IMR-90 (cell line): Measurements from ENCODE around the gene VPS4B.

Experiments used
- CEBPB ChIP-seq: IDR thresholded peaks from 2 replicates; pipeline ENCODE4 v1.6.1; 2012; ENCODE audit warnings: low read depth, low read length, improper control_type of control experiment
- CHD1 ChIP-seq: IDR thresholded peaks from 2 replicates; pipeline ENCODE4 v1.6.1; 2012; ENCODE audit warnings: low read depth, low read length, improper control_type of control experiment
- CTCF ChIP-seq: conservative IDR thresholded peaks from 2 replicates; pipeline ENCODE4 v1.5.1; 2012; ENCODE audit warnings: mild to moderate bottlenecking, low read depth, low read length, improper control_type of control experiment
- ELK1 ChIP-seq: fragments of 150-350 bp; IDR thresholded peaks from 2 replicates; pipeline ENCODE4 v1.6.1; 2016; ENCODE audit warnings: low read depth, mild to moderate bottlenecking, low read length, moderate library complexity, borderline replicate concordance
- MAFK ChIP-seq: IDR thresholded peaks from 2 replicates; pipeline ENCODE4 v1.6.1; 2012; ENCODE audit warnings: low read depth, low read length, improper control_type of control experiment
- MXI1 ChIP-seq: IDR thresholded peaks from 2 replicates; pipeline ENCODE4 v1.6.1; 2012; ENCODE audit warnings: low read depth, mild to moderate bottlenecking, low read length, moderate library complexity, borderline replicate concordance
- NFE2L2 ChIP-seq: fragments of 150-350 bp; IDR thresholded peaks from 2 replicates; pipeline ENCODE4 v1.6.1; 2016; ENCODE audit warnings: low read depth, mild to moderate bottlenecking, low read length
- POLR2A ChIP-seq: IDR thresholded peaks from 2 replicates; pipeline ENCODE4 v1.6.1; 2012; ENCODE audit warnings: mild to moderate bottlenecking, low read depth, low read length
- RAD21 ChIP-seq: IDR thresholded peaks from 2 replicates; pipeline ENCODE4 v1.6.1; 2012; ENCODE audit warnings: low read length, improper control_type of control experiment
- RFX5 ChIP-seq: IDR thresholded peaks from 2 replicates; pipeline ENCODE4 v1.8.0; 2012; ENCODE audit warnings: low read depth, mild to moderate bottlenecking, low read length, moderate library complexity
- USF2 ChIP-seq: fragments of 150-350 bp; IDR thresholded peaks from 2 replicates; pipeline ENCODE4 v1.6.1; 2017; ENCODE audit warnings: mild to moderate bottlenecking, antibody characterized with exemption, low read length, low read depth

GRCh38 chr18:63421514-63421913 is 762 bp downstream of the VPS4B start:
- TF ChIP-seq MXI1: no peak
- no peak for TF ChIP-seq CTCF
- TF ChIP-seq CEBPB: no peak
- TF ChIP-seq RAD21: no peak
- TF ChIP-seq NFE2L2: no peak
- TF ChIP-seq ELK1: no peak
- TF ChIP-seq POLR2A: no peak
- TF ChIP-seq USF2: no peak
- no peak for TF ChIP-seq RFX5
- no peak for TF ChIP-seq MAFK
- no peak for TF ChIP-seq CHD1
